Pulmonary artery endothelial cell (primary cell): Measurements from ENCODE around the gene BMP2K. TPM values are rescaled to one million over a fixed set of nuclear protein-coding genes. Genes with fewer than 3 reads are reported as not detected.

Experiments
- DNase-seq: peaks from one replicate; pipeline ENCODE4 v3.0.0-alpha.2; 2011; ENCODE audit warnings: low read depth, low spot score
- total RNA-seq: library from RNA; depleted of rRNA; stranded (reverse); fragments of >200 nt; gene quantifications from 2 replicates; pipeline ENCODE4 v1.2.3, GENCODE V29; 2014

BMP2K gene
- total RNA-seq, 1 donor from 2014 or later: 32.2 TPM

- DNase-seq: no peak
Measured at GRCh38 chr4:78763763-78764387, 12.3 kb upstream of the BMP2K start.

- DNase-seq: no peak
Measured at GRCh38 chr4:78764498-78764961, 11.6 kb upstream of the BMP2K start.

GRCh38 chr4:78765432-78766006 lies 10.6 kb upstream of the BMP2K start:
- no peak for DNase-seq

GRCh38 chr4:78766026-78766425 lies 10.1 kb upstream of the BMP2K start:
- DNase-seq: no peak

- DNase-seq: no peak
Measured at GRCh38 chr4:78766650-78767049, 9.5 kb upstream of the BMP2K start.

GRCh38 chr4:78767350-78767749 lies 8.8 kb upstream of the BMP2K start:
- DNase-seq: no peak

GRCh38 chr4:78768452-78769180 lies 7.5 kb upstream of the BMP2K start:
- no peak for DNase-seq

GRCh38 chr4:78770091-78770642 lies 6.0 kb upstream of the BMP2K start:
- DNase-seq: no peak

- no peak for DNase-seq
Measured at GRCh38 chr4:78772526-78773091, 3.5 kb upstream of the BMP2K start.

GRCh38 chr4:78774417-78774816 lies 1.7 kb upstream of the BMP2K start:
- no peak for DNase-seq

GRCh38 chr4:78775303-78776078 lies 659 bp upstream of the BMP2K start:
- DNase-seq: no peak

- DNase-seq: no peak
Measured at GRCh38 chr4:78776729-78777575, 802 bp downstream of the BMP2K start.

- no peak for DNase-seq
Measured at GRCh38 chr4:78777576-78777940, 1.4 kb downstream of the BMP2K start.

- no peak for DNase-seq
Measured at GRCh38 chr4:78778530-78778929, 2.4 kb downstream of the BMP2K start.

- DNase-seq: no peak
Measured at GRCh38 chr4:78779280-78779679, 3.1 kb downstream of the BMP2K start.

- DNase-seq: no peak
Measured at GRCh38 chr4:78780093-78780492, 3.9 kb downstream of the BMP2K start.

GRCh38 chr4:78781139-78781538 lies 5.0 kb downstream of the BMP2K start:
- no peak for DNase-seq

- DNase-seq: no peak
Measured at GRCh38 chr4:78781924-78782323, 5.8 kb downstream of the BMP2K start.

GRCh38 chr4:78784236-78784865 lies 8.2 kb downstream of the BMP2K start:
- no peak for DNase-seq
